GM21447 (cell line): Measurements from ENCODE around the gene C3orf38.
A peak's percentile ranks its signal among the peaks of the same experiment; 100 is the strongest.
"Not testable (repeated sequence)": the region's sequence is repeated elsewhere in the genome, so short reads cannot be mapped to it uniquely, and the experiment has no call there.

Experiments
- ATAC-seq: cut with Tn5 transposase; IDR thresholded peaks from one replicate; pipeline ENCODE4 v1.9.1; 2021; ENCODE audit not compliant: unreplicated experiment

The C3orf38 gene

GRCh38 chr3:88151358-88151757 lies 1.6 kb downstream of the C3orf38 start:
- ATAC-seq, result no peak

DNA sequence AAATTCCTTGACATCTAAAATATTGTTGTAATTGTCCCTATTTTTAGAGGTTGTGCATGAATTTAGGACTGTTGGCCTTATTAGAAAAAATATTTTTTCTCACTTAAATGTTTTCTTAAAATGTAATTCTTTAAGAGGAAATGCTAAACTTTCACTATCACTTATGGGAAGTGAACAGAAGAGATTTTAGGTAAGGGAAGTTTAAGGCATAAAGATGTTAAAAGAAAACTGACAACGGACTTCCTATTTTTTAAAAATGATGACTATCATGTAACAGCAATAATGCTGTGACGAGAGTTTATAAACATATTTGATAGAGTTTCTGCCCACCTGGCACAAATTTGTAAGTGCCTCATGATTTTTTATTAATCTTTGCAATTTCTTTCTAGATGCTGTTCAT lies 3.1 kb downstream of the C3orf38 start:
- ATAC-seq, result no peak

GRCh38 chr3:88166419-88166971 lies 16.7 kb downstream of the C3orf38 start:
- no peak for ATAC-seq

DNA sequence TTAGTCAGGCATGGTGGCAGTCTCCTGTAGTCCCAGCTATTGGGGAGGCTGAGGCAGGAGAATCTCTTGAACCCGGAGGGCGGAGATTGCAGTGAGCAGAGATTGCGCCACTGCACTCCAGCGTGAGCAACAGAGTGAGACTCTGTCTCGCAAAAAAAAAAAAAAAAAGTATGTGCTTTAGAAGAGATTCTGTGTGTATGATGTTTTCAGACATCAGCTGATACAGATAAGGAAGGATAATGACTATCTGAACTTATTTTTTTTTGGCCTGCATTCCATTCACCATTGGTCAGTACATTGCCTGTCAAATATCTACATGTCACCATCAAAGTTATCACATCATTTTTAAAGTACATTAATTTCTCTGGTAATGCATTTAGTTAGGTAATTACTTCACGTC lies 17.4 kb downstream of the C3orf38 start:
- no peak for ATAC-seq

DNA sequence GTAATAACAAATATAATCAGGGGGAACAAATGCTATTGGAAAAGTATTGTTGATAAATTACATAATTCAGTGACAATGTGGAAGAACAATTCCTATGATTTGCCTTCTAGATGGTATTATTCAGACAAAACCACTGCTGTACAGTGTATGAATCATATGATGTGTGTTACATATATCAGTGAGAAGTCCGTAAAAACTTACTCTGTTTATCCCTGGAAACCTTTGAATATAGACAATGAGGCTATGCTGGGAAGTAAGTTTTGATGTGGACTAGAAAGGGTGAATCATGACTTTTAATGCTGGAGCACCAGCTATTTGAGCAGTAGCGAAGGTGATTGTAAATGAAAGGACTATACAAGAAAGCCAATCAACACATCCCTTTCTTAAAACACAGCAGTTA lies 17.9 kb downstream of the C3orf38 start:
- ATAC-seq, result no peak

GRCh38 chr3:88168171-88168570 lies 18.4 kb downstream of the C3orf38 start:
- ATAC-seq, result no peak

GRCh38 chr3:88180398-88180999 lies 30.7 kb downstream of the C3orf38 start:
- peak; percentile 94 for ATAC-seq

DNA sequence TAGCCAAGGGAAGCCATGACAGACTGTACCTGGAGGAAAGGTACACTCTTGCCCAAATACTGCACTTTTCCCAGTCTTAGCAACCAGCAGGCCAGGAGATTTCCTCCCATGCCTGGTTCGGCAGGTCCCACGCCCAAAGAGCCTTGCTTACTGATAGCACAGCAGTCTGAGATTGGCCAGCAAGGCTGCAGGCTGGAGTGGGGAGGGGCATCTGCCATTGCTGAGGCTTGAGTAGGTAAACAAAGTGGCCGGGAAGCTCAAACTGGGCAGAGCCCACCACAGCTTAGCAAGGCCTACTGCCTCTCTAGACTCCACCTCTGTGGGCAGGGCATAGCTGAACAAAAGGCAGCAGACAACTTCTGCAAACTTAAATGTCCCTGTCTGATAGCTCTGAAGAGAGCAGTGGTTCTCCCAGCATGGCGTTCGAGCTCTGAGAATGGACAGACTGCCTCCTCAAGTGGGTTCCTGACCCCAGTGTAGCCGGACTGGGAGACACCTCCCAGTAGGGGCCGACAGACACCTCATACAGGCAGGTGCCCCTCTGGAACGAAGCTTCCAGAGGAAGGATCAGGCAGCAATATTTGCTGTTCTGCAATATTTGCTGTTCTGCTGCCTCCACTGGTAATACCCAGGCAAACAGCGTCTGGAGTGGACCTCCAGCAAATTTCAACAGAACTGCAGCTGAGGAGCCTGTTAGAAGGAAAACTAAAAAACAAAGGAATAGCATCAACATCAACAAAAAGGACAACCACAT lies 32.6 kb downstream of the C3orf38 start:
- not testable (repeated sequence) for ATAC-seq

DNA sequence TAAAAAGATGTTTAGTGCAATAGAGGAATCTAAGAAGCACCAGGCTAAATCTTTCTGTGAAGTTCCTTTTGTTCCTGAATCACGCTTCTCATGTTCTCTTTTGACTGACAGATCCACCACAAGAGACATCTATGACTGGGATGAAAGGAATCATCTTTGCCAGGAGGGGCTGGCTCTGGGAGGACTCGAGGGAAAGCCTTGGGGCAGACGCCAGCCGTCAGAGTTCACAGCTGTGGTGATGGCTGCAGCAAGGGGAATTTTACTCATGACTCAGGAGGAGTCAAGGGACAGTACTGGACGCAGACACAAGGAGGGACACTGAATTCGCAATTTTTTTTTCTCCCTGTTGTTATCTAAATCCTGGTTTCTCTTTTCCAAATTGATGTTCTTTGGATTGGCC lies 38.7 kb downstream of the C3orf38 start:
- no peak for ATAC-seq

DNA sequence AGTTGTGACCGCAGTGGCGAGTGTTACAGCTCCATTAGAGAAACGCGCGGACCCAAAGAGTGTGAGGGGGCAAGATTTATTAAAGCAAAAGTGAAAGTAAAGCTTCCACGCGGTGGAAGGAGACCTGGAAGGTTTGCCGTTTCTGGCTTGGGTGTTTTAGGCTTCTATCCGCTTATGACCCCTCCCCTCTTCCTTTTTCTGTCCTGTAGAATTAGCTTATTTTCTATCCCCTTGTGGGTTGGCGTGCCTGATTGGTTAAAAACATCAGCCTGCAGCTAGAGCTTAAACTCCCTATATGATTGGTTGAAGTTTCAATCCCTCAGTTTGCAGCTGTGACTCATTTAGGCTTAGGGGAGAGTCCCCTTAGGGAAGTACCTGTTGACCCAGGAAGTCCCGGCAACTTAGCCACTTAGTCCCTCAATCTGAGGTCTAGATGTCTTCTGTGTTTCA lies 39.6 kb downstream of the C3orf38 start:
- ATAC-seq, result peak; percentile 98

GRCh38 chr3:88191872-88192409 lies 42.2 kb downstream of the C3orf38 start:
- ATAC-seq, result no peak

DNA sequence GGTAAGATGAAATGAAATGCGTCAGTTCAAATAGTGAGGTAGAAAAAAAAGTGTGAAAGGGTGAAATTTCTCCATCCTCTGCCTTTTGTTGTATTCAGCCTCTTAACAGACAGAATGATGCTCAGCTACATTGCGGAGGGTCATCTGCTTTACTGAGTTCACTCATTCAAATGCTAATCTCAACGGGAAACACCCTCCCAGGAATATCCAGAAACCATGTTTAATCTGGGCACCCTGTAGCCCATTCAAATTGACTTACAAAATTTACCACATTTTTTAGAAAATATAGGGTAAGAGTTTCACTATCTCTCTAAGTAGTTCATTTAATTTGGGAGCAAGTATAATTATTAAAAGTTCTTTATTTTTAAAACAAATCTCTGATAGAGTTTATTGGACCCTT lies 42.9 kb downstream of the C3orf38 start:
- ATAC-seq, result no peak

DNA sequence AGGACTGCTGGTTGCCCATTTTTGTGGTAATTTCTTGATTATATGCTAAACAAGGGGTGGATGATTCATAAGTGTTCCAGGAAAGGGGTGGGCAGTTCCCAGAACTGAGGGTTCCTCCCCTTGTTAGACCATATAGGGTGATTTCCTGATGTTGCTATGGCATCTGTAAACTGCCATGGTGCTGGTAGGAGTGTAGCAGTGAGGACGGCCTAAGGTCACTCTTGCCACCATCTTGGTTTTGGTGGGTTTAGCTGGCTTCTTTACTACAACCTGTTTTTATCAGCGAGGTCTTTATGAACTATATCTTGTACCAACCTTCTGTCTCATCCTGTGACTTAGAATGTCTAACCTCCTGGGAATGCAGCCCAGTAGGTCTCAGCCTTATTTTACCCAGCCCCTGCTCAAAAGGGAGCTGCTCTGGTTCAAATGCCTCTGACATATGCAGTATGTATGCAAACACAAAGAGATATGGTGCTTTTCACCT lies 46.2 kb downstream of the C3orf38 start:
- no peak for ATAC-seq

DNA sequence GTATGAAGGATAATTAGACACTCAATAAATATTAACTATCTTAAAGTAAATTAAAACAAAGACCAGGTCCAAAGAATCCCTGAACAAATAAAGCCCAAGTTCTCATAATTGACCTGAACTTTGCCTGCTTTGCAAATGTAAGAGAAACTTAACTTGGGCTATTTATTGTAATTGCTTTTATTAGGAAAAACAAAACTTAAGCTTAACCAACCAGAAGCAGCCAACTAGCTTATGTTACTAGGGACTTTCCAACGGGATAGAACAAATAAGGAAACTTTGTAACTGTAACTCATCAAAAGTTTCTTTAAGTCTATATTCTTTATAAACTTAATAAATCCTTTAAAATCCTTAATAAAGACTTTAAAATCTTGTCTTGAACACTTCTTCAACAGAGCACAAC lies 48.4 kb downstream of the C3orf38 start:
- ATAC-seq, result no peak

GRCh38 chr3:88203642-88204055 lies 53.9 kb downstream of the C3orf38 start:
- ATAC-seq, result peak; percentile 95
